Adipocyte (in vitro differentiated cells): ENCODE results near the gene STK40.

ENCODE experiments used
- DNase-seq: peaks from one replicate; pipeline ENCODE4 v3.0.0-alpha.2; 2015; ENCODE audit warnings: low read depth
- H3K27me3 ChIP-seq: replicated peaks from 2 replicates; pipeline ENCODE4 v1.7.0; 2013; ENCODE audit warnings: mild to moderate bottlenecking, low read length, moderate library complexity; ENCODE audit not compliant: control insufficient read depth, insufficient read depth
- H3K36me3 ChIP-seq: 2 replicates; pipeline ENCODE4 v1.7.0; 2013; ENCODE audit warnings: low read length, mild to moderate bottlenecking, moderate library complexity; ENCODE audit not compliant: control insufficient read depth, insufficient read depth, severe bottlenecking
- H3K4me1 ChIP-seq: 2 replicates; pipeline ENCODE4 v1.7.0; 2013; ENCODE audit warnings: mild to moderate bottlenecking, low read length, moderate library complexity; ENCODE audit not compliant: control insufficient read depth, insufficient read depth
- H3K4me3 ChIP-seq: 2 replicates; pipeline ENCODE4 v1.7.0; 2013; ENCODE audit warnings: mild to moderate bottlenecking, low read length, moderate library complexity
- H3K9ac ChIP-seq: 2 replicates; pipeline ENCODE4 v1.7.0; 2013; ENCODE audit warnings: mild to moderate bottlenecking, low read length, moderate library complexity
- H3K9me3 ChIP-seq: 2 replicates; pipeline ENCODE4 v1.7.0; 2013; ENCODE audit warnings: mild to moderate bottlenecking, low read length, moderate library complexity; ENCODE audit not compliant: control insufficient read depth

STK40 gene

GRCh38 chr1:36383240-36383639, 2.5 kb downstream of the STK40 start:
- H3K4me1 ChIP-seq: peaks cover 38% of the 10 kb centered on the region
- no peaks in the 10 kb centered on the region for H3K27me3 ChIP-seq
- H3K36me3 ChIP-seq: peaks cover 3% of the 10 kb centered on the region
- no peak overlapping the region for H3K9ac ChIP-seq
- no peaks in the 10 kb centered on the region for H3K9me3 ChIP-seq
- no peak overlapping the region for H3K4me3 ChIP-seq
- DNase-seq: no peak

GRCh38 chr1:36382669-36383068, 3.1 kb downstream of the STK40 start:
- H3K9me3 ChIP-seq: no peaks in the 10 kb centered on the region

GRCh38 chr1:36382231-36382630, 3.5 kb downstream of the STK40 start:
- no peak for DNase-seq
- H3K9ac ChIP-seq: no peak overlapping the region
- no peak overlapping the region for H3K4me3 ChIP-seq
- peaks cover 29% of the 10 kb centered on the region for H3K4me1 ChIP-seq
- H3K36me3 ChIP-seq: peaks cover 6% of the 10 kb centered on the region
- H3K27me3 ChIP-seq: no peaks in the 10 kb centered on the region
- no peaks in the 10 kb centered on the region for H3K9me3 ChIP-seq

More at GRCh38 chr1:36382669-36383068, 3.1 kb downstream of the STK40 start:
- no peak overlapping the region for H3K9ac ChIP-seq
- no peak overlapping the region for H3K4me3 ChIP-seq
- peaks cover 6% of the 10 kb centered on the region for H3K36me3 ChIP-seq
- no peaks in the 10 kb centered on the region for H3K27me3 ChIP-seq
- no peak for DNase-seq
- peaks cover 33% of the 10 kb centered on the region for H3K4me1 ChIP-seq

GRCh38 chr1:36381405-36381804, 4.3 kb downstream of the STK40 start:
- no peak overlapping the region for H3K9ac ChIP-seq
- no peak overlapping the region for H3K4me3 ChIP-seq
- H3K36me3 ChIP-seq: peaks cover 6% of the 10 kb centered on the region
- no peaks in the 10 kb centered on the region for H3K9me3 ChIP-seq
- DNase-seq: no peak
- H3K27me3 ChIP-seq: no peaks in the 10 kb centered on the region
- peaks cover 22% of the 10 kb centered on the region for H3K4me1 ChIP-seq

GRCh38 chr1:36380782-36381181, 4.9 kb downstream of the STK40 start:
- H3K4me1 ChIP-seq: peaks cover 22% of the 10 kb centered on the region
- no peak for DNase-seq

GRCh38 chr1:36380143-36380619, 5.5 kb downstream of the STK40 start:
- peaks cover 6% of the 10 kb centered on the region for H3K36me3 ChIP-seq
- H3K9me3 ChIP-seq: no peaks in the 10 kb centered on the region
- H3K4me1 ChIP-seq: peaks cover 25% of the 10 kb centered on the region
- DNase-seq: no peak
- no peak overlapping the region for H3K9ac ChIP-seq
- H3K4me3 ChIP-seq: no peak overlapping the region
- no peaks in the 10 kb centered on the region for H3K27me3 ChIP-seq

More at GRCh38 chr1:36380782-36381181, 4.9 kb downstream of the STK40 start:
- Histone ChIP-seq H3K9ac (no peak overlapping the region), H3K9me3 (no peaks in the 10 kb centered on the region), H3K36me3 (peaks cover 6% of the 10 kb centered on the region), H3K4me3 (no peak overlapping the region), H3K27me3 (no peaks in the 10 kb centered on the region)

- Histone ChIP-seq H3K4me3 (no peak overlapping the region), H3K27me3 (no peaks in the 10 kb centered on the region), H3K9ac (no peak overlapping the region), H3K4me1 (peaks cover 37% of the 10 kb centered on the region), H3K9me3 (no peaks in the 10 kb centered on the region), H3K36me3 (peaks cover 6% of the 10 kb centered on the region)
- no peak for DNase-seq
Observed at GRCh38 chr1:36377791-36378492, 7.8 kb downstream of the STK40 start.

- Histone ChIP-seq H3K4me3 (no peak overlapping the region), H3K4me1 (peaks cover 42% of the 10 kb centered on the region), H3K9ac (peak overlapping the region; percentile 73), H3K9me3 (no peaks in the 10 kb centered on the region), H3K27me3 (no peaks in the 10 kb centered on the region), H3K36me3 (peaks cover 6% of the 10 kb centered on the region)
- DNase-seq: no peak
Observed at GRCh38 chr1:36372617-36373016, 13.1 kb downstream of the STK40 start.

GRCh38 chr1:36369061-36369861, 16.5 kb downstream of the STK40 start:
- peak; percentile 88 for DNase-seq
- H3K4me3 ChIP-seq: no peak overlapping the region
- H3K9me3 ChIP-seq: no peaks in the 10 kb centered on the region
- H3K36me3 ChIP-seq: peaks cover 13% of the 10 kb centered on the region
- no peaks in the 10 kb centered on the region for H3K27me3 ChIP-seq
- H3K9ac ChIP-seq: peak overlapping the region; percentile 35
- peaks cover 46% of the 10 kb centered on the region for H3K4me1 ChIP-seq

- H3K36me3 ChIP-seq: peaks cover 17% of the 10 kb centered on the region
- no peak overlapping the region for H3K4me3 ChIP-seq
- peaks cover 32% of the 10 kb centered on the region for H3K4me1 ChIP-seq
- no peaks in the 10 kb centered on the region for H3K27me3 ChIP-seq
- H3K9ac ChIP-seq: no peak overlapping the region
- DNase-seq: no peak
- H3K9me3 ChIP-seq: no peaks in the 10 kb centered on the region
Observed at GRCh38 chr1:36367798-36368197, 17.9 kb downstream of the STK40 start.

- H3K9ac ChIP-seq: no peak overlapping the region
- no peak for DNase-seq
- no peak overlapping the region for H3K4me3 ChIP-seq
- no peaks in the 10 kb centered on the region for H3K27me3 ChIP-seq
- peaks cover 24% of the 10 kb centered on the region for H3K36me3 ChIP-seq
- H3K4me1 ChIP-seq: peaks cover 26% of the 10 kb centered on the region
- H3K9me3 ChIP-seq: no peaks in the 10 kb centered on the region
Observed at GRCh38 chr1:36367066-36367465, 18.7 kb downstream of the STK40 start.
